ENCODE data around the gene LRRC7.

DNA sequence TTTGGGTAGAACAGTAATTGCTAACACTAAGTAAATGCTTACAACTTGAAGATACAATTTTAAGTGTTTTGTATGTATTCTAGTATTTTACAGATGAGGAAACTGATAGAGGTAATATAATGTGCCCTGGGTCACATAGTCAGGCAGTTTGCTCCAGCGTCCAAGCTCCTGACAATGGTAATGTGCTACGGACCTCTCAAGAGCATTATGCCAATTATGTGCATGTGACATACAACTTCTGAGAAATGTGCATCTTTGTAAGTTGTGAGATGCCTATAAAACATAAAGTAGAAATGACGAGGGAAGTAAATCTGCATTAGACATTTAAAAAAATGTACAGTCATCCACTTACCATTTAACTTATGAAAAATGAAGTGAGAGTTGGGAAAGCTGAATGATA lies 186.8 kb downstream of the LRRC7 start:
- TF ChIP-seq CTCF (IDR thresholded peaks at IDR 0.05) (no peak), POLR2A (IDR thresholded peaks at IDR 0.05) (no peak)

Data from breast epithelium (tissue), 3 donors.